Kidney (tissue), 14 donors: ENCODE measurements around the gene NCOA1. TPM values are rescaled to one million over a fixed set of nuclear protein-coding genes. Genes with fewer than 3 reads are reported as not detected.

Experiments used
- DNase-seq, 5 donors: peaks; one replicate each; pipeline ENCODE4 v3.0.0-alpha.2; 2013 to 2020
- FAIRE-seq: peaks from 2 replicates; lab custom pipeline; 2012; peaks lifted over from hg19 to GRCh38; lab: Jason Lieb, UNC
- H3K27ac ChIP-seq, 2 donors: one replicate each; pipeline ENCODE4 v1.7.0; 2013; ENCODE audit warnings: low read depth in 2 of 2, low read length in 2 of 2, inconsistent platforms in 1 of 2
- H3K27me3 ChIP-seq: one replicate; pipeline ENCODE4 v1.7.1; 2013; ENCODE audit warnings: low read length, inconsistent platforms; ENCODE audit not compliant: control insufficient read depth, insufficient read depth
- H3K36me3 ChIP-seq, 3 donors: one replicate each; pipeline versions ENCODE4 v1.7.0 to v1.7.1; 2013; ENCODE audit warnings: low read length in 3 of 3, control low read depth in 1 of 3, inconsistent platforms in 1 of 3; ENCODE audit not compliant: insufficient read depth in 3 of 3, control insufficient read depth in 2 of 3
- H3K4me1 ChIP-seq, 3 donors: one replicate each; pipeline versions ENCODE4 v1.7.0 to v1.7.1; 2013; ENCODE audit warnings: low read length in 3 of 3, inconsistent platforms in 1 of 3, low read depth in 1 of 3; ENCODE audit not compliant: control insufficient read depth in 2 of 3, insufficient read depth in 2 of 3
- H3K4me3 ChIP-seq, 3 donors: one replicate each; pipeline versions ENCODE4 v1.7.0 to v1.8.1; 2013; ENCODE audit warnings: low read length in 3 of 3, control low read depth in 1 of 3, inconsistent platforms in 1 of 3
- H3K9ac ChIP-seq, 3 donors: one replicate each; pipeline versions ENCODE4 v1.7.0 to v1.7.1; 2013; ENCODE audit warnings: low read length in 3 of 3, control low read depth in 1 of 3, inconsistent platforms in 1 of 3
- H3K9me3 ChIP-seq, 3 donors: one replicate each; pipeline versions ENCODE4 v1.7.0 to v1.7.1; 2013; ENCODE audit warnings: low read length in 3 of 3, control low read depth in 1 of 3, inconsistent platforms in 1 of 3; ENCODE audit not compliant: control insufficient read depth in 2 of 3, insufficient read depth in 1 of 3
- CTCF ChIP-seq: IDR thresholded peaks from 3 replicates; pipeline ENCODE4 v1.5.1; 2012; ENCODE audit warnings: mild to moderate bottlenecking, moderate library complexity, borderline replicate concordance; ENCODE audit not compliant: insufficient read depth; ENCODE audit errors: extremely low read depth
- intact Hi-C: fragments of 100-400 bp; cut with DNase I; formaldehyde crosslinking; loops from one replicate; pipeline ENCODE4 v1.11.1; 2022
- polyA plus RNA-seq: library from polyadenylated mRNA; stranded (reverse); fragments of 350-450 nt; fragmentation: Illumina TruSeq; extraction: RNeasy Lipid Tissue Mini Kit (QIAGEN cat#74804); gene quantifications from one replicate; pipeline ENCODE4 v1.2.3, GENCODE V29; 2014; ENCODE audit warnings: low read depth, low replicate concordance; ENCODE audit not compliant: insufficient read depth
- total RNA-seq: library from RNA; stranded (reverse); fragmentation: NEBNext Ultra II Directional; extraction: Animal tissue kit (Norgen Biotek cat#: 25700); gene quantifications from one replicate; pipeline ENCODE4 v1.2.1, GENCODE V29; 2021
- donor health status: control.
- donor health status: control.
- donor health status: control.
- donor health status: control.
- donor health status: control.
- donor health status: DM: yes; HTN: yes; CAD: no.
- donor health status: Normal renal cell carcinoma (clear cell type).

NCOA1 gene
- total and polyA plus RNA-seq, 2 donors from 2014 or later: 11.6 to 41.5 TPM

- Histone ChIP-seq H3K9me3 (peaks cover 0 to 6% (median 0%) of the 10 kb centered on the region in 3 donors), H3K27me3 (no peaks in the 10 kb centered on the region), H3K9ac (no peak overlapping the region), H3K36me3 (peaks cover 0 to 9% (median 5%) of the 10 kb centered on the region in 3 donors), H3K4me3 (no peak overlapping the region), H3K4me1 (peaks cover 0 to 4% (median 2%) of the 10 kb centered on the region in 3 donors), H3K27ac (no peak overlapping the region)
- FAIRE-seq (no peak), DNase-seq (no peak)
- no peak for TF ChIP-seq CTCF
- intact Hi-C loops: no loop called here
Measured at GRCh38 chr2:24570225-24570624, 79.2 kb downstream of the NCOA1 start.

DNA sequence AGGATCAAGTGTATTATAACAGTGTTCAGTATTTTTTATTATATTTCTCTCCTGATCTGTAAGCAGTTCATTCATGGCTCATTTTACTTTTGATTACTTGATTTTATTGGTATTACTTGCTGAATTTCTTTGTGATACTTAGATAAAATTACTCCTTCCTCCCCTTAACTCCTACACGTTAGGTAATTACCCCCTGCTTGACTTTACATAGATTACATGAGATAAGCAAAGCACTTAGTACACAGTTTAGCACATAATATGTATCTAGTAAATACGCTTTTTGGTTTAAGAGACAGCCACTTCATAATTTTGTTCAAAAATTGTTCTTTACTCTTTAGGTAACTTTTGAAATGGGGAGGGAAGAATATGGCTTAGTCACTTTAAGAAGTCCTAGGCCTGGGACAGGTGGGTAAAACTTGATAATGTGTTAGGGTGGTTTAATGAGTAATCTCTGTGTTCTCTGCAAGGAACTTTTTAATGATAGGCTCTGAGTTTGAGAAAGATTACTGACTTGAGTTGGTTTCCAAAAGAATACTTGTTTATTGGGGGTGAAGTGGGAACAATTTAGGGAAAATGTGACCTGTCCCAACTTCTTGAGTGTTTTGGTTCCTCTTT lies 80.9 kb downstream of the NCOA1 start:
- no peak overlapping the region for H3K9ac ChIP-seq
- H3K4me3 ChIP-seq: no peak overlapping the region
- FAIRE-seq (no peak), DNase-seq (no peak)
- no peak overlapping the region for H3K27ac ChIP-seq
- no peaks in the 10 kb centered on the region for H3K27me3 ChIP-seq
- intact Hi-C loops: no loop called here
- TF ChIP-seq CTCF: no peak
- H3K4me1 ChIP-seq: peaks cover 0 to 4% (median 2%) of the 10 kb centered on the region in 3 donors
- no peaks in the 10 kb centered on the region for H3K9me3 ChIP-seq
- H3K36me3 ChIP-seq: no peaks in the 10 kb centered on the region

DNA sequence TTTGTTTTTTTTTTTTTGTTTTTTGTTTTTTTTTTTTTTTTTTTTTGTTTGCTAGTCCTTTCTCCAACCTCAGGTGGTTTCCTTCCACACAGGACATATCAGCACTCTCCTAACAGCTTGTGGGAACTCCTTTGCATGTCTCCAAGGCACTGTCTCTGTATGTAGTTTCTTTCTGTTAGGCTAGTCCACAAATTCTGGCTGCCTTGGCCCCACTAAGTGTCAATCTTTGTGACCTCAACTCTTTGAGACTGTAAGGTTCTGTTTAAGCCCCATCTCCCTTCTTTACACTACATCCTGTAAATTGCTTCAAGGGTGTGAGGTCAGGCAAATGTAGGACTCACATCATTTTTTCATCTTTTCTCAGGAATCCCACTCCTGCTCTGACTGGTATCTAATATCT lies 85.1 kb downstream of the NCOA1 start:
- intact Hi-C loops: no loop called here
- H3K4me3 ChIP-seq: no peak overlapping the region
- H3K27me3 ChIP-seq: no peaks in the 10 kb centered on the region
- DNase-seq (no peak), FAIRE-seq (no peak)
- no peak for TF ChIP-seq CTCF
- H3K36me3 ChIP-seq: no peaks in the 10 kb centered on the region
- H3K9me3 ChIP-seq: no peaks in the 10 kb centered on the region
- H3K4me1 ChIP-seq: peaks cover 0 to 12% (median 0%) of the 10 kb centered on the region in 3 donors
- no peak overlapping the region for H3K9ac ChIP-seq
- H3K27ac ChIP-seq: no peak overlapping the region

- no peaks in the 10 kb centered on the region for H3K9me3 ChIP-seq
- H3K27ac ChIP-seq: no peak overlapping the region
- intact Hi-C loops: no loop called here
- no peak overlapping the region for H3K4me3 ChIP-seq
- H3K4me1 ChIP-seq: peaks cover 0 to 12% (median 0%) of the 10 kb centered on the region in 3 donors
- DNase-seq: no peak
- no peak for FAIRE-seq
- no peaks in the 10 kb centered on the region for H3K36me3 ChIP-seq
- no peaks in the 10 kb centered on the region for H3K27me3 ChIP-seq
- TF ChIP-seq CTCF: no peak
- no peak overlapping the region for H3K9ac ChIP-seq
Measured at GRCh38 chr2:24576617-24577016, 85.6 kb downstream of the NCOA1 start.
